ENCODE measurements around the gene DUOXA1.
"Not testable (repeated sequence)": the region's sequence is repeated elsewhere in the genome, so short reads cannot be mapped to it uniquely, and the experiment has no call there.

DUOXA1 gene

GRCh38 chr15:45089712-45090373, 39.8 kb downstream of the DUOXA1 start:
- no peak for DNase-seq (ENCODE audit: low spot score)

GRCh38 chr15:45088801-45089711, 40.6 kb downstream of the DUOXA1 start:
- DNase-seq (ENCODE audit: low spot score): peak; percentile 34

- peak; percentile 7 for DNase-seq (ENCODE audit: low spot score)
Observed at GRCh38 chr15:45087513-45087912, 42.2 kb downstream of the DUOXA1 start.

- DNase-seq (ENCODE audit: low spot score): no peak
Observed at GRCh38 chr15:45084163-45084562, 45.5 kb downstream of the DUOXA1 start.

- no peak for DNase-seq (ENCODE audit: low spot score)
Observed at GRCh38 chr15:45083223-45083622, 46.5 kb downstream of the DUOXA1 start.

- DNase-seq (ENCODE audit: low spot score): not testable (repeated sequence)
Observed at GRCh38 chr15:45082412-45082811, 47.3 kb downstream of the DUOXA1 start.

- not testable (repeated sequence) for DNase-seq (ENCODE audit: low spot score)
Observed at GRCh38 chr15:45080593-45080992, 49.1 kb downstream of the DUOXA1 start.

GRCh38 chr15:45079628-45080246, 49.9 kb downstream of the DUOXA1 start:
- DNase-seq (ENCODE audit: low spot score): not testable (repeated sequence)

GRCh38 chr15:45079201-45079600, 50.5 kb downstream of the DUOXA1 start:
- DNase-seq (ENCODE audit: low spot score): not testable (repeated sequence)

- not testable (repeated sequence) for DNase-seq (ENCODE audit: low spot score)
Observed at GRCh38 chr15:45077391-45077790, 52.3 kb downstream of the DUOXA1 start.

GRCh38 chr15:45075440-45076320, 54.0 kb downstream of the DUOXA1 start:
- DNase-seq (ENCODE audit: low spot score): not testable (repeated sequence)

- DNase-seq (ENCODE audit: low spot score): not testable (repeated sequence)
Observed at GRCh38 chr15:45073602-45074001, 56.1 kb downstream of the DUOXA1 start.

- DNase-seq (ENCODE audit: low spot score): not testable (repeated sequence)
Observed at GRCh38 chr15:45069942-45070360, 59.7 kb downstream of the DUOXA1 start.

All from RKO (cell line).